HG03442 (cell line): Measurements from ENCODE around the gene C9orf72.

Source experiments
- ATAC-seq: cut with Tn5 transposase; IDR thresholded peaks from one replicate; pipeline ENCODE4 v1.9.1; 2021; ENCODE audit warnings: mild to moderate bottlenecking, moderate library complexity; ENCODE audit not compliant: unreplicated experiment

Gene C9orf72

GRCh38 chr9:27581826-27582225, 8.5 kb upstream of the C9orf72 start:
- no peak for ATAC-seq

DNA sequence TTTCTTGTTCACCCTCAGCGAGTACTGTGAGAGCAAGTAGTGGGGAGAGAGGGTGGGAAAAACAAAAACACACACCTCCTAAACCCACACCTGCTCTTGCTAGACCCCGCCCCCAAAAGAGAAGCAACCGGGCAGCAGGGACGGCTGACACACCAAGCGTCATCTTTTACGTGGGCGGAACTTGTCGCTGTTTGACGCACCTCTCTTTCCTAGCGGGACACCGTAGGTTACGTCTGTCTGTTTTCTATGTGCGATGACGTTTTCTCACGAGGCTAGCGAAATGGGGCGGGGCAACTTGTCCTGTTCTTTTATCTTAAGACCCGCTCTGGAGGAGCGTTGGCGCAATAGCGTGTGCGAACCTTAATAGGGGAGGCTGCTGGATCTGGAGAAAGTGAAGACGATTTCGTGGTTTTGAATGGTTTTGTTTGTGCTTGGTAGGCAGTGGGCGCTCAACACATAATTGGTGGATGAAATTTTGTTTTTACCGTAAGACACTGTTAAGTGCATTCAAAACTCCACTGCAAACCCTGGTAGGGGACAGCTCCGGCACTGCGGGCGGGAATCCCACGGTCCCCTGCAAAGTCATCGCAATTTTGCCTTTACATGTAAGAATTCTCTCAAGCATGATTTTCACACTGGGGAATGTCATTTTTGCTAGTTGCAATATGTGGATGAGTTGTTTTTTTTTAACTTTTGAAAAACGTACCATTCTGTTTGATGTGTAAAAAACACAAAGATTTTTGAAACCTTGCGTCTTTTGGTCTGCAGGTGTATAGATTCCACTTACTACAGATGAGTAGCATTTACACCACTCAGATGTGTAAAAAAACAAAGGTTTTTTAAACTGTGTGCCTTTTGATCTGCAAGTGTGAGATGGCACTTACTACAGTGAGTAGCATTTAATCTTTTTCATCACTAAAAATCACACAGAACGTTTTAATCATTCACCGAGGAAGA, 631 bp upstream of the C9orf72 start:
- peak; percentile 83 for ATAC-seq

DNA sequence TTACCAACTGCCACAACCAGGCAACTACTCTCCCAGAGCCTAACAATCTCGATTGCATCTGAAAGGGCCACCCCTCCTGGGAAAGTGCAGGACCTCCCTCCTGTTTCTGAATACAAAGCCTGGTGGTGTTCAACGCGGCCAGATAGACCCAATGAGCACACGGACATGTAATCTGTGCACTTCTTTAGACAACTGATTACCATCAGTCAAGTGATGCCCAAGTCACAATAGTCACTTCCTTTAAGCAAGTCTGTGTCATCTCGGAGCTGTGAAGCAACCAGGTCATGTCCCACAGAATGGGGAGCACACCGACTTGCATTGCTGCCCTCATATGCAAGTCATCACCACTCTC, 739 bp downstream of the C9orf72 start:
- ATAC-seq: peak; percentile 40

GRCh38 chr9:27572061-27572460, 1.2 kb downstream of the C9orf72 start:
- ATAC-seq: no peak

DNA sequence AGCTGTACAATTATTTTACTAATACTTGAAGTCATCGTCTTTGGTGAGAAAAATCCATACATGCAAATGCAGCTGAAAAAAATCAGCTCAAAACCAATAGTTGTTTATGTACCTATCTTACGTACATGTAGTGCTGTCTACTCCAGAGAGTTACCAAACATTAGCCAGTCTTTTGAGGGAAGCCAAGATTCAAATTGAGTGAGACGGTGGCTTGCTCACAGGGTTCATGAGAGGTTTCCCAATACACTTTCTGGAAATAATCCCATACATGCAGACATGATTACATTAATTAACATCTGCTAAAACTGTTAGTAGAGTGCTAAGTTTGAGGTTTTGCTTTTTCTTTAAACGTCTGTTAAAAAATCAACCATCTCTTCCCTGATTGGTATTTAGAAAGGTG, 2.3 kb downstream of the C9orf72 start:
- ATAC-seq: no peak

- ATAC-seq: no peak
Observed at GRCh38 chr9:27569406-27569805, 3.9 kb downstream of the C9orf72 start.

DNA sequence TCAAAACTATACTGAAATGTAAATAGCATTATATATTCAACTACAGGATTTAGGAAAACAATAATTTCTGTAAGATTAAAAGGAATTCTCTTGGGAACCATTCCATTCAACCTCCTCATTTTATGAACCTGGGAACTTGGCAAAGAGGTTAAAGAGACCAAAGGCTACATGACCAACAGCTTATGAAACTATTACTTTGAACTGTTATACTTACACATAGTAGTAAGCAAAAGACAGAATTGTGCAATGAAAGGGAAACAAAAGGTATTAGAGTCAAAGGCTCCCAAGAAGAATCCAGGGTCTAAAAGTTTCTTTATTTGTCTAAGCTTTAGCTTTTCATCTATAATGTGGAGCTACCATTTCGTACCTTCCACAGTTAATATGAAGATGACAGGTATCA, 7.2 kb downstream of the C9orf72 start:
- no peak for ATAC-seq

DNA sequence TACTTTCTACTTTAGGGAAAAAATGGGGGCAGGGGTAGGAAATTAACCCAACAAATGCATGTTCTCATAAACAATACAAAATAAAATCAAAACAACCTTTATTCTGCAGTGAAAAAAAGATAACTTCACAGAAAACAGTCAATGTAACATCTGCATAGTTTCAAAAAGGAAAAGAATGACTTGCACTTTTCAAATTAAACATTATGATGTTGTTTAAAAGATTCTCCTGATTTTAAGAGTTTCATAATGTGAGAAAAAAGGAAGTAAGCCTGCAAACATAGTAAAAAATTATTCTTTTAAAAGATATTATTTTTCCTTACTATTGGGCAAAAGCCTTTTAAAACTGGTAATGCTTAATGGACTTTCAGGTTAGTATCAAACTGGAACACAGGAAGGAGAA, 7.6 kb downstream of the C9orf72 start:
- ATAC-seq: no peak

GRCh38 chr9:27564670-27565069, 8.6 kb downstream of the C9orf72 start:
- ATAC-seq: peak; percentile 35

- no peak for ATAC-seq
Observed at GRCh38 chr9:27563738-27564430, 9.4 kb downstream of the C9orf72 start.

DNA sequence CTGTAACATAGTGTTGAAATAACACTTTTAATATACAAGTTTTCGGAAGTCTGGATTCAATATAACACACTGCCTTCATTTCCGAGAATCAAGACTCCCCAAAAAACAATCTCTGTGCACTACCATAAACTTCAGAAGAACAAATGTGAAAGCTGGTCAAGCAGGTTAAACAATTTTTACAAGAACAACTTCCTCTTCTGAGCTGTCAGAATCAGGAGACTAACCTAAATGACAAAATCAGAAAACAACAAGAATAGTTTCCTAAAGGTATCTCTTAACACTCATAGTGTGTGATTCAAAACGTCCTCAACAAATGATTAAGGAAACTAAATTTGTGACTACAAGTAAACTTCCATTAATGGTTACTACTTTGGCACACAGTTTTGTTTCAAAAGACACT, 11.6 kb downstream of the C9orf72 start:
- peak; percentile 53 for ATAC-seq

GRCh38 chr9:27560457-27560856, 12.8 kb downstream of the C9orf72 start:
- no peak for ATAC-seq

DNA sequence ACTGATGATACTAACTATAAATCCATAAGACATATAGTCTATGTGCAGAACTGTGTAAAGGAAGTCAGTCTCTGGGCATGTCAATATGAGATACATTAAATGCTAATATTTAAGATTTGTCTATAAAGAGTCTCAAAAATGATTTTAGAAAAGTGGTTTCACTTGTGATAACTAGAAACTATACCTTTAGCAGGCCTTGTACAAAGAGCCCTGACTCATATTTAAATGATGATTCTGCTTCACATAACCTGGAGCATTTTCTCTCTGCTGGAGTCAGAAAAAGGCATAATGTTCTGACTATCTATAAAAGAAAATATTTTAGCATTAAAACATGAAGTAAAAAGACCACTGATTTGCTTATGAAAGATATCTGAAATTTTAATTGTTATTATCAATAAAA, 15.0 kb downstream of the C9orf72 start:
- no peak for ATAC-seq

DNA sequence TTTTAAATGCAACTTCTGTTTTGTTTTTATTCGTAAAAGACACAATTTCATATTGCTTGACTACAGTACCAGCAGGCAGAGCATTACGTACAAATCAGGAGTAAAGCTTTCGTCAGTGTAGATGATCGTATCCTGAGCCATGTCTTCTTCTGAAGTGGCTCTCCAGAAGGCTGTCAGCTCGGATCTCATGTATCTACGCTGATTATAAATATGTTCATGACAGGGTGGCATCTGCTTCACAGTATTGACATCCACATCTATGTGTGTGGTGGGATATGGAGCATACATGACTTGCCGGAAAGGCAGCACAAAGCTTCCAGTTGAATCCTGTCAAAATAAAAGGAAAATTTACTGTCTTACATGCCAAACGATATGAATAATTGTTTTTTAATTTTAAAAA, 16.8 kb downstream of the C9orf72 start:
- ATAC-seq: no peak

DNA sequence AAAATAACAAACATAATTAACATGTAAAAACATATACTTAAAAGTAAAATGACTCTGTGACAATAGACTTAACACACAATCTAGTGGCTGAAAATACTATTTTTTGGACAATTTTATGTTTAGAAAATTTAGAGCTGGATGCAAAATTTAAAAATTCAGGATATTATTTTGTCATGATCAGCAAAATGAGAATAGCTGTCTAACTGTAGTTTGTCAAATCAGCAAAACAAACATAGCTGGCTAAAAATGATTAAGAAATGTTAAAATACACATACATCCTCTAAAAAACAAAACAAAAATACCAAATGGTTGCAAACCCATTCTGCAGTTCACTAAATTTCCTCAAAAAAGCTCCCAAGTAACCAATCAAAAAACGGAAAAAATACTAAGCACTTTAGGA, 18.6 kb downstream of the C9orf72 start:
- no peak for ATAC-seq

- ATAC-seq: no peak
Observed at GRCh38 chr9:27549196-27549755, 24.0 kb downstream of the C9orf72 start.

DNA sequence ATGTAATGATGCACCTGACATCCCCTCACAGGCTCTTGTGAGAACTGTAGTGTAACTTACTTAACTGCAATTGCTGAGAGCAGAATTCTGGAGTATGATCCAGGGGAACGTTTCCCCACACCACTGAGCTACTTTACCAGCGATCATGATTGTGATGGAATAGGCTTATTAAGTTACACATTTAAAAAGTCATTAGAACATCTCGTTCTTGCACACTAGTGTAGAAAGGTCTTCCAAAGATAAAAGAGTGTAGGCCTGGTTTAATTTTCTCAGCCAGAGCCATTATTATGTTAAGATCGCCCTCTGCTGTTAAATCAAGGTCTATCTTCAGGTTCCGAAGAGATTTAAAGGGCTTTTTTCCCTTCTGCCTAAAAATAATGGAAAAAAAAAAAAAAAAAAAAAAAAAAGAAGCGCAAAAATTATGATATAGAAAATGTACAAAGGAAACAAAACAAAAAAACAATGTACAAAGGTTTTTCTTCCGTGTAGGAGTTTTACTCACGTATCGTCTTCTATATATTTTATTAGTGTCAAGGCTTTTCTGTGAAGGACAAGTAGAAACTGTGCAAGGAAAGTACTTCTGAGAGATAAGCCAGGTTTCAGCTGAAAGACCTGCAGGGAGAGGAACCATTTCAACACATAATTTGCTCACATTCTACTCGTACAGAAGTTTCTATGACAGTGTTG, 25.1 kb downstream of the C9orf72 start:
- ATAC-seq: no peak

GRCh38 chr9:27545471-27545870, 27.8 kb downstream of the C9orf72 start:
- no peak for ATAC-seq

- no peak for ATAC-seq
Observed at GRCh38 chr9:27542508-27542907, 30.8 kb downstream of the C9orf72 start.

DNA sequence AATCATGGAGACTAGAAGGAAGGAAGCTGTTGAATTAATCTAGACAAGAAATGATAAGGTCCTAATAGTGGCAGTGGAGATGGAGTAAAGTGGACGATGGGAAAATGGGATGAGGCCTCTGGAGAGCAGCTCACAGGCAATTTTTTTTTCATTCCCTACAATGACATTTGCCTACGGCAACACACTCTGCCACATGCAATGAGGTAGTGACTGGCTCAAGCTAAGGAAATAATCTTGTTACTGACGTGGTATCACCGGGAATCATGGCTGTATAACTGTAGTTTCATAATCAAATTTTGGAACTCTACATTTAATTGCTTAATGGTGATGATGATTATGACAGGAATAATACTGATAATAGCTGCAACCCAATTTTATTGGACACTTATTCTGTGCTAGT, 31.5 kb downstream of the C9orf72 start:
- ATAC-seq: no peak

DNA sequence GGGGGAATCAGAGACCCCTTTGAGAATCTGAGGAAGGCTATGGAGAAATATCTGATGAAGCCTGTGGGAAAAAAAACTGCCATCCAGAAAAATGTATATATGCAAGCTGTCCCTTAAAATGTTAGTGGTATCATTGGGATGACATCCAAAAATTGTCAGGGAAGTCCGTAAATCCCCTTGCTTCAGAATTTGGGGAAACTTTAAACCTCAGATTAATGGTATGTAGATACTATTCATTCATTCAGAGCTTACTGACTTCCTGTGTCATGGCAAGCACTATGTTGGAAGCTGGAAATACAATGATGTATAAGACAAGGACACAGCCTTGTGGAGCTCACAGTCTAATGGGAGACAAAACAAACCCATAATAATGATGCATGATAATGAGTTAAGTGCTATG, 32.8 kb downstream of the C9orf72 start:
- ATAC-seq: no peak
